Peyer's patch (tissue), 4 donors: ENCODE results near the gene MEI4.

Experiments
- CTCF ChIP-seq, 6 experiments: fragments of 450-650 bp in 4 of 6; fragments of 200-600 bp in 2 of 6; sonication (generic) in 1 of 6; IDR thresholded peaks; one replicate each; pipeline ENCODE4 v1.5.1; 2017 to 2019; ENCODE audit warnings: antibody characterized with exemption in 6 of 6, mild to moderate bottlenecking in 3 of 6, moderate library complexity in 1 of 6
- POLR2A ChIP-seq, 2 donors: fragments of 450-650 bp; IDR thresholded peaks; one replicate each; pipeline ENCODE4 v1.5.1; 2017; ENCODE audit warnings: antibody characterized with exemption in 2 of 2, mild to moderate bottlenecking in 2 of 2, moderate library complexity in 2 of 2

- no peak for TF ChIP-seq CTCF (IDR thresholded peaks at IDR 0.05)
- TF ChIP-seq POLR2A (IDR thresholded peaks at IDR 0.05) = no peak
These were observed 63.5 kb downstream of the MEI4 start for GRCh38 chr6:77716311-77716710.
